ENCODE data around the gene PGC. TPM values are rescaled to one million over a fixed set of nuclear protein-coding genes. Genes with fewer than 3 reads are reported as not detected.
A peak's percentile ranks its signal among the peaks of the same experiment; 100 is the strongest.

The PGC gene
- total RNA-seq, 1 donor from 2014 or later: not detected

GRCh38 chr6:41692080-41692675 lies 55.0 kb downstream of the PGC start:
- H3K9me3 Mint-ChIP-seq (ENCODE audit: unreplicated experiment): no peaks in the 10 kb centered on the region
- no peak for DNase-seq (ENCODE audit: low spot score)
- H3K36me3 Mint-ChIP-seq (ENCODE audit: low read depth, unreplicated experiment): no peaks in the 10 kb centered on the region
- H3K4me3 Mint-ChIP-seq (ENCODE audit: unreplicated experiment): no peak overlapping the region
- H3K27me3 Mint-ChIP-seq (ENCODE audit: unreplicated experiment): peaks cover 8% of the 10 kb centered on the region
- H3K27ac Mint-ChIP-seq (ENCODE audit: unreplicated experiment): peak overlapping the region; percentile 17
- H3K4me1 Mint-ChIP-seq (ENCODE audit: unreplicated experiment): peaks cover 8% of the 10 kb centered on the region
- TF ChIP-seq CTCF (IDR thresholded peaks at IDR 0.05; ENCODE audit: unreplicated experiment): no peak

- peaks cover 8% of the 10 kb centered on the region for H3K4me1 Mint-ChIP-seq (ENCODE audit: unreplicated experiment)
- H3K27ac Mint-ChIP-seq (ENCODE audit: unreplicated experiment): peak overlapping the region; percentile 17
- no peaks in the 10 kb centered on the region for H3K9me3 Mint-ChIP-seq (ENCODE audit: unreplicated experiment)
- H3K4me3 Mint-ChIP-seq (ENCODE audit: unreplicated experiment): no peak overlapping the region
- no peak for TF ChIP-seq CTCF (IDR thresholded peaks at IDR 0.05; ENCODE audit: unreplicated experiment)
- H3K27me3 Mint-ChIP-seq (ENCODE audit: unreplicated experiment): peaks cover 10% of the 10 kb centered on the region
- DNase-seq (ENCODE audit: low spot score): no peak
- H3K36me3 Mint-ChIP-seq (ENCODE audit: low read depth, unreplicated experiment): no peaks in the 10 kb centered on the region
These were observed 55.6 kb downstream of the PGC start for GRCh38 chr6:41691426-41692079.

GRCh38 chr6:41690541-41691330 lies 56.5 kb downstream of the PGC start:
- Mint-ChIP-seq H3K27me3 (ENCODE audit: unreplicated experiment) (peaks cover 10% of the 10 kb centered on the region), H3K4me1 (ENCODE audit: unreplicated experiment) (peaks cover 8% of the 10 kb centered on the region), H3K36me3 (ENCODE audit: low read depth, unreplicated experiment) (no peaks in the 10 kb centered on the region), H3K4me3 (ENCODE audit: unreplicated experiment) (no peak overlapping the region), H3K9me3 (ENCODE audit: unreplicated experiment) (no peaks in the 10 kb centered on the region), H3K27ac (ENCODE audit: unreplicated experiment) (no peak overlapping the region)
- no peak for TF ChIP-seq CTCF (IDR thresholded peaks at IDR 0.05; ENCODE audit: unreplicated experiment)
- DNase-seq (ENCODE audit: low spot score): no peak

GRCh38 chr6:41689171-41690008 lies 57.8 kb downstream of the PGC start:
- H3K4me1 Mint-ChIP-seq (ENCODE audit: unreplicated experiment): peaks cover 8% of the 10 kb centered on the region
- H3K27ac Mint-ChIP-seq (ENCODE audit: unreplicated experiment): no peak overlapping the region
- TF ChIP-seq CTCF (IDR thresholded peaks at IDR 0.05; ENCODE audit: unreplicated experiment): no peak
- peaks cover 10% of the 10 kb centered on the region for H3K27me3 Mint-ChIP-seq (ENCODE audit: unreplicated experiment)
- DNase-seq (ENCODE audit: low spot score): no peak
- H3K4me3 Mint-ChIP-seq (ENCODE audit: unreplicated experiment): no peak overlapping the region
- no peaks in the 10 kb centered on the region for H3K9me3 Mint-ChIP-seq (ENCODE audit: unreplicated experiment)
- H3K36me3 Mint-ChIP-seq (ENCODE audit: low read depth, unreplicated experiment): no peaks in the 10 kb centered on the region

Measured in endothelial cell (in vitro differentiated cells).